GM12873 (cell line): ENCODE results near the gene CARD19.

Experiments
- TF ChIP-seq, protein P1 (sequence below): IDR thresholded peaks from 2 replicates; pipeline ENCODE4 v1.5.1; 2012; ENCODE audit warnings: low read depth, mild to moderate bottlenecking, moderate library complexity, low read length, control low read depth; ENCODE audit not compliant: insufficient read depth; ENCODE audit errors: missing control alignments

Gene CARD19

DNA sequence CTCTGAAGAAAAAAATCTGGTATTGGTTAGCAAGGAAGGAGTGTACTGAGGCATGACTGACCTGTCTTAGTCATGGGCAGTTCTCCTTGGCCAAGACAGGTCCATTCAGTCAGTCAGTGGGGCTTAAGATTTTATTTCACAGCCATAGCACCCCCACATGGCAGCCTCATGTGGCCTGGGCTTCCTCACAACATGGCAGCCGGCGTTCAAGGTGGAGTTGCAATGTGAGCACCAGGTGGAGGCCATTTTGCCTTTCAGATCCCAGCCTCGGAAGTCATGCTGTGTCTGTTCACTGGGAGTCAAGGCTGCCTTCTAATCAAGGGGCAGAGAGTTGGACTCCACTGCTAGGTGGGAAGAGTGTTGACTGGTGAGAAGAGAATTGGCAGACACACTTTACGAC, 10.3 kb upstream of the CARD19 start:
- TF ChIP-seq, protein P1, sequence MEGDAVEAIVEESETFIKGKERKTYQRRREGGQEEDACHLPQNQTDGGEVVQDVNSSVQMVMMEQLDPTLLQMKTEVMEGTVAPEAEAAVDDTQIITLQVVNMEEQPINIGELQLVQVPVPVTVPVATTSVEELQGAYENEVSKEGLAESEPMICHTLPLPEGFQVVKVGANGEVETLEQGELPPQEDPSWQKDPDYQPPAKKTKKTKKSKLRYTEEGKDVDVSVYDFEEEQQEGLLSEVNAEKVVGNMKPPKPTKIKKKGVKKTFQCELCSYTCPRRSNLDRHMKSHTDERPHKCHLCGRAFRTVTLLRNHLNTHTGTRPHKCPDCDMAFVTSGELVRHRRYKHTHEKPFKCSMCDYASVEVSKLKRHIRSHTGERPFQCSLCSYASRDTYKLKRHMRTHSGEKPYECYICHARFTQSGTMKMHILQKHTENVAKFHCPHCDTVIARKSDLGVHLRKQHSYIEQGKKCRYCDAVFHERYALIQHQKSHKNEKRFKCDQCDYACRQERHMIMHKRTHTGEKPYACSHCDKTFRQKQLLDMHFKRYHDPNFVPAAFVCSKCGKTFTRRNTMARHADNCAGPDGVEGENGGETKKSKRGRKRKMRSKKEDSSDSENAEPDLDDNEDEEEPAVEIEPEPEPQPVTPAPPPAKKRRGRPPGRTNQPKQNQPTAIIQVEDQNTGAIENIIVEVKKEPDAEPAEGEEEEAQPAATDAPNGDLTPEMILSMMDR = no peak

DNA sequence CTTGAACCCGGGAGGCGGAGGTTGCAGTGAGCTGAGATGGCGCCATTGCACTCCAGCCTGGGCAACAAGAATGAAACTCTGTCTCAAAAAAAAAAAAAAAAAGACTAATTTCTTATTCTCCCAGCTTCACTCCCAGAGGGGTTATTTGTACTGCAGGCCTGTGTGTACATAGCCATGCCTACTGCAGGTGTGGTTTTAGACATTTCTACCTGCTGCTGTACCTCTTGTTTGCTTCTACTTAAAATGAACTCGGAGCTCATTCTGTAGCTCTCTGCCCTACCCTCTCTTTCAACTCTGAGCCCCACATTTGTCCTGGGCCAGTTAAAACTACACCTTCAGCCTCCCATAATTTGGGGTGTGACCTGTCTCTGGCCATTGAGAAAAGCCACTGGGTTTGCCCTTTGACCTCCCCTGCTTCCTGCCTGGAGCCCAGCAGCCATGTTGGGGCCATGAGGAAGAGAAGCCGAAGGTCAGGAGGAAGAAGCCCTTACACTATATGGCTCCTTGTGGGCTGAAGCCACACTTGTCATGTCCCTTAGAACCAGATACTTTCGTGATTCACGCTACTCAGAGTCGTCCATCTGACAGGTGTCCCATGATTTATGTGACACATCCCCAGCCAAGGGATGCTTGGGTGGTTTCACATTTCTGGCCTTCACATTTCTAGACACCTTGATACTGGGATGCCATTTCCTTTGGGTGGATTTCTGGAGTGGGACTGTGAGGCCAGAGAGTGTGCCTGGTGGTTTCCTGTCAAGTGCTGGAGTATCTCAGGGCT, 9.4 kb upstream of the CARD19 start:
- TF ChIP-seq, protein P1 = no peak

DNA sequence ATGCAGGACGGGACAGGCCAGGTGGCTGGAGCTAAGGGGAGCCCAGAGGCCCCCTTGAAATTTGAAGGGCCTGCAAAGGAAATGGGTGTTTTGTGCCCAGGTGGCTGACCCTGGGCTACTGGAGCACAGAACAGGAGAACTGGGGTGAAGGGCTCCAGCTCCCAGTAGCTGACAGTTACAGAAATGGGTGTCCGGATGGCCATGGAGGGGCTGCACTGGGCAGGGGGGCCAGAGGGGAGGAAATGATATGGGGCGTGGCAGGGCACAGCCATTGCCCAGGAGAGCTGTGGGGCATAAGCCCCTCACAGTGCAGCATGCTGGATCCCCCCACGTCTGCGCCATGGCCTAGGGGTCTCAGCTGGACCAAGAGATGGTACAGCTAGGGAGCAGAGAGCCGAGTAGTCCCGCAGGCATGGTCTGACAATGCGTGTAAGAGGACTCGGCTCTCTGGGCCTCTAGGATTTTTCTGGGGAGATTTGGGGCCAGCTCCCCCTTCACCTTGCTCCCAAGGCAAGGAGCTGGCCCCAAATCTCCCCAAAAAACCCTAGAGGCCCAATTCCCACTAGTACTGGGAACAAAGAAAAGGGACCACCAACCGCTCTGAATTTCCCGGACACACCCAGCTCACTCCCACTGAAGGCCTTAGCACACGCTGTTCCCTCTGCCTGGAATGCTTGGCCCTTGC, 7.9 kb upstream of the CARD19 start:
- TF ChIP-seq, protein P1 = no peak

DNA sequence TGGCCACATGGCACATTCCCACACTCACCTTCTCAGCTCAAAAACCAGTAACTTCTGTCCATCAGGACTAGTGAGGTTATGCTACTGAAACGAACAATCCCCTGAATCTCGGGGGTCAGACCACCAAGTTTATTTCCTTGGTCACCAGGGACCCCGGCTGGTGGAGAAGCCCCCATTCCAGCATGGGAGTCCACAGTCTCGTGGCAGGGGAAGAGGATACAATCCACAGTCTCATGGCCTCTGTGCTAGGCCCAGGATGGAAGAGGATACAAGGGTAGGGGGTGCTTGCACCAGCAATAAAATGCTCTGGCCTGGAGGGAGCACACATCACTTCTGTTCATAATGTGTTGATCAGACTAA, 7.4 kb upstream of the CARD19 start:
- TF ChIP-seq, protein P1 = no peak

DNA sequence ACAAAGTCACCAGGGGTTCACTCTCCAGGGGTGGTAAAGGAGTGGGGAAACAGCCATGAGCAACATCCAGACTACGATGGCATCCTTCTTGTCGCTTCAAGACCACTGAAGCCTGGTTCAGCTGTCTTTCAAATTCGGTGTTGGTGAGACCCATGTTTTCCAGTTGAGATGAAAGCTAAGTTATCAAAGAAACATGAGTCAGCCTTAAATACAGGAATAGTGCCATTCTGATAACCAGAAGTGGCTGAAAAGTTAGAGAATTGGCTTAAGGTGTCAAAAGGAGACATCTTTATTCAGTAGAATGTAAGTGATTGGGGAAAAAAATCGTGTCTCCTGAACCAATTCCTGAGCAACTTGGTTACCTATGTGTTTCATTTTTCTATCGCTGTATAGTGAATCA, 7.0 kb upstream of the CARD19 start:
- TF ChIP-seq, protein P1 = no peak

DNA sequence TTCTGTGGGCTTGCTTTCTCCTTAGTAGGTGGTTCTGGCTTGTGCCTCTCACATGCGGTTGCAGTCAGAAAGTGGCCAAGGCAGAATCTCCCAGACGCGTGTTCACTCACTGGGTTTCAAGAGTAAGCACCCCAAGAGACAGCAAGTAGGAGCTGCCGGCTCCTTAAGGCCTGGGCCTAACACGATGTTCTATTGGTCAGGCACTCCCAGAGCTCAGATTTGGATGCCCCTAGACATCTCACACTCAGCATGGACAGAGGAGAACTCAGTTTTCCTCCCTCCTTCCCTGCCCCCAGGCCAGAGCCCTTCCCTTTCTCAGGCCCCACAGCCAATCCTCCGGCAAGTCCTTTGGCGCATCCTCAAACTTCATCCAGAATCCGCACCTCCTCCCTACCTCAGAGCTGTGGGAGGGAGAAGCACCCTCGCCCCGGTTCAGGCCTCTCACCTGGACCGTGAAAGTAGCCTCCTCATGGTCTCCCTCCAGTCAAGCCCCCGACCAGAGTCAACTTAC, 6.5 kb upstream of the CARD19 start:
- TF ChIP-seq, protein P1 = no peak

DNA sequence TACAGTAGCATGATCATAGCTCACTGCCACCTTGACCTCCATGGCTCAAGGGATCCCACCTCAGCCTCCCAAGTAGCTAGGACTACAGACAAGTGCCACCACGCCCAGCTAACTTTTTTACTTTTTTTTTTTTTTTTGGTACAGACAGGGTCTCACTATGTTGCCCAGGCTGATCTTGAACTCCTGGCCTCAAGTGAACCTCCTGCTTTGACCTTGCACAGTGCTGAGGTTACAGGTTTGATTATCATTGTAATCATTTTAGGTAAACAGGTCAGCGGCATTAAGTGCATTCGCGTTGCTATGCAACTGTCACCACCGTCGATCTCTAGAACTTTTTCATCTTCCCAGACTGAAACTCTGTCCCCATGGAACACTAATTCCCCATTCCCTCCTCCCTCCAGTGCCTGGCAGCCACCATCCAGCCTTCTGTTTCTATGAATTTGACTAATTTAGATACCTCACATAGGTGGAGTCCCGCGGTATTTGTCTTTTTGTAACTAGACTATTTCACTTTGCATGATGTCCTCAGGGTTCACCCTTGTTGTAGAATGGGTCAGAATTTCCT, 5.8 kb upstream of the CARD19 start:
- TF ChIP-seq, protein P1 = no peak
